HG03060 (cell line): Measurements from ENCODE around the gene POLR1B.
"Not testable (repeated sequence)": the region's sequence is repeated elsewhere in the genome, so short reads cannot be mapped to it uniquely, and the experiment has no call there.

Experiments used
- ATAC-seq: cut with Tn5 transposase; IDR thresholded peaks from one replicate; pipeline ENCODE4 v1.9.1; 2021; ENCODE audit warnings: low read depth, moderate number of reproducible peaks; ENCODE audit not compliant: unreplicated experiment

POLR1B gene, protein sequence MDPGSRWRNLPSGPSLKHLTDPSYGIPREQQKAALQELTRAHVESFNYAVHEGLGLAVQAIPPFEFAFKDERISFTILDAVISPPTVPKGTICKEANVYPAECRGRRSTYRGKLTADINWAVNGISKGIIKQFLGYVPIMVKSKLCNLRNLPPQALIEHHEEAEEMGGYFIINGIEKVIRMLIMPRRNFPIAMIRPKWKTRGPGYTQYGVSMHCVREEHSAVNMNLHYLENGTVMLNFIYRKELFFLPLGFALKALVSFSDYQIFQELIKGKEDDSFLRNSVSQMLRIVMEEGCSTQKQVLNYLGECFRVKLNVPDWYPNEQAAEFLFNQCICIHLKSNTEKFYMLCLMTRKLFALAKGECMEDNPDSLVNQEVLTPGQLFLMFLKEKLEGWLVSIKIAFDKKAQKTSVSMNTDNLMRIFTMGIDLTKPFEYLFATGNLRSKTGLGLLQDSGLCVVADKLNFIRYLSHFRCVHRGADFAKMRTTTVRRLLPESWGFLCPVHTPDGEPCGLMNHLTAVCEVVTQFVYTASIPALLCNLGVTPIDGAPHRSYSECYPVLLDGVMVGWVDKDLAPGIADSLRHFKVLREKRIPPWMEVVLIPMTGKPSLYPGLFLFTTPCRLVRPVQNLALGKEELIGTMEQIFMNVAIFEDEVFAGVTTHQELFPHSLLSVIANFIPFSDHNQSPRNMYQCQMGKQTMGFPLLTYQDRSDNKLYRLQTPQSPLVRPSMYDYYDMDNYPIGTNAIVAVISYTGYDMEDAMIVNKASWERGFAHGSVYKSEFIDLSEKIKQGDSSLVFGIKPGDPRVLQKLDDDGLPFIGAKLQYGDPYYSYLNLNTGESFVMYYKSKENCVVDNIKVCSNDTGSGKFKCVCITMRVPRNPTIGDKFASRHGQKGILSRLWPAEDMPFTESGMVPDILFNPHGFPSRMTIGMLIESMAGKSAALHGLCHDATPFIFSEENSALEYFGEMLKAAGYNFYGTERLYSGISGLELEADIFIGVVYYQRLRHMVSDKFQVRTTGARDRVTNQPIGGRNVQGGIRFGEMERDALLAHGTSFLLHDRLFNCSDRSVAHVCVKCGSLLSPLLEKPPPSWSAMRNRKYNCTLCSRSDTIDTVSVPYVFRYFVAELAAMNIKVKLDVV

DNA sequence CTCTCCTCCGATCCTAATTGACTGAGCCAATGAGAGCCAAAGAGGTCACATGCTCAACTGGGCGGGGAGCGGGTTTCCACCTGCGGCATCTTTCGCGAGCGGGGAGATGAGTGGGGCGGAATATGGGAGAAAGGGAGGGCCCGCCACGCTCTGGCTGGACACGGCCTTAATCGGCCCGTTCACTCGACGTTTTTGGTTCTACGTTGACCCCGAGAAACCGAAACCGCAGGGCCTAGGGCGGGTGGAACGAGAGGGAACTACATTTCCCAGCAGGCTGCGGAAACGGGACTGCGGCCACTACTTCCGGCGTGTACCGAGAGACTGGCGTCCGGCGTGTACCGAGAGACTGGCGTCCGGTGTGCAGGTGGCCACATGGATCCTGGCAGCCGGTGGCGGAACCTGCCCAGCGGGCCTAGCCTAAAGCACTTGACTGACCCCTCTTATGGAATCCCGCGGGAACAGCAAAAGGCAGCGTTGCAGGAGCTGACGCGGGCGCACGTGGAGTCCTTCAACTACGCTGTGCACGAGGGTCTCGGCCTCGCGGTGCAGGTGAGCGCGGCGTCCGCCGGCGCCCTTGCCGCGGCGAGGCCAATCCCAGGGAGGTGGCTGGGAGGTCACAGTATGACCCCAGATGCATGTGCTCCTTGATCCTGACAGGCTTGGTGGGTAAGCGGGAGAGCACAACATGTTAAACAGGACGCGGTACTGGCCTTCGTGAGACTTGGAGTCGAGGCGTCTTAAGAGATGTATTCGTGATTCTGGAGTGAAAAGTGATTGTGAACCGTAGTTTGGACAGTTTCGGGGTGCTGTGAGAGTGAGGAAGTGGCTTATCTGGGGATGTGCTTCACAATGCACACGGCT lies at the start of gene POLR1B:
Gene POLR1B (plus strand): TSS at position 343 of the 861 bp plus-strand sequence. CDS start 30 bp downstream, at position 373.
- ATAC-seq, result peak; percentile 44

- ATAC-seq, result no peak
These were observed 49.2 kb upstream of the POLR1B start for GRCh38 chr2:112493048-112493447.

- no peak for ATAC-seq
These were observed 48.2 kb upstream of the POLR1B start for GRCh38 chr2:112493858-112494648.

GRCh38 chr2:112494828-112495227 lies 47.4 kb upstream of the POLR1B start:
- ATAC-seq, result no peak

DNA sequence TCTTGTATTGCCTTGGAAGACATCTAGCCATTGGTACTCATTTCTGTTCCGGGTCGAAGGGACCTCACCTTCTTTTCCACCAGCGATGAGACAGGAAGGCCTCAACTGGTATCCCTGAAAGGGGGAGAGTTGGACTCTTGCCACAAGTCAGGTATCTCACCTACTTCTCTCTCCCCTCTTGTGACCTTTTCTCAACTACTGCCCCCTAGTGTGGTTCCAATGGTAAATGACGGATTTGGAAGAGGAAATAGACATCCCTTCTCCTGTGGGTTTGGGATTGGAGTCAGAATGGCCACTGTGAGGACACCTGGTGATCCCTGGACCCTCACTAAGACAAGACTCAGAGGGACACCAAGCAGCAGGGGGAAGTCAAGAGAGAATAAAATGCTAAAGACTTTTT lies 46.4 kb upstream of the POLR1B start:
- ATAC-seq, result not testable (repeated sequence)

- ATAC-seq, result not testable (repeated sequence)
These were observed 41.3 kb upstream of the POLR1B start for GRCh38 chr2:112500850-112501484.

DNA sequence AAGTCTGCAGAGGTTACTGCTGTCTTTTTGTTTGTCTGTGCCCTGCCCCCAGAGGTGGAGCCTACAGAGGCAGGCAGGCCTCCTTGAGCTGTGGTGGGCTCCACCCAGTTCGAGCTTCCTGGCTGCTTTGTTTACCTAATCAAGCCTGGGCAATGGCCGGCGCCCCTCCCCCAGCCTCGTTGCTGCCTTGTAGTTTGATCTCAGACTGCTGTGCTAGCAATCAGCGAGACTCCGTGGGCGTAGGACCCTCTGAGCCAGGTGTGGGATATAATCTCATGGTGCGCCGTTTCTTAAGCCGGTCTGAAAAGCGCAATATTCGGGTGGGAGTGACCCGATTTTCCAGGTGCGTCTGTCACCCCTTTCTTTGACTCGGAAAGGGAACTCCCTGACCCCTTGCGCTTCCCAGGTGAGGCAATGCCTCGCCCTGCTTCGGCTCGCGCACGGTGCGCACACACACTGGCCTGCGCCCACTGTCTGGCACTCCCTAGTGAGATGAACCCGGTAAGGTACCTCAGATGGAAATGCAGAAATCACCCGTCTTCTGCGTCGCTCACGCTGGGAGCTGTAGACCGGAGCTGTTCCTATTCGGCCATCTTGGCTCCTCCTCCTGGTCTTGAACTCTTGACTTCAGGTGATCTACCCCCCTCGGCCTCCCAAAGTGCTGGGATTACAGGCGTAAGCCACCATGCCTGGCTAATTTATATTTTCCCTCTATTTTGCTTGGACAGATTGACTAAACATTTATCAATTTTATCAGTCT lies 32.8 kb upstream of the POLR1B start:
- not testable (repeated sequence) for ATAC-seq

DNA sequence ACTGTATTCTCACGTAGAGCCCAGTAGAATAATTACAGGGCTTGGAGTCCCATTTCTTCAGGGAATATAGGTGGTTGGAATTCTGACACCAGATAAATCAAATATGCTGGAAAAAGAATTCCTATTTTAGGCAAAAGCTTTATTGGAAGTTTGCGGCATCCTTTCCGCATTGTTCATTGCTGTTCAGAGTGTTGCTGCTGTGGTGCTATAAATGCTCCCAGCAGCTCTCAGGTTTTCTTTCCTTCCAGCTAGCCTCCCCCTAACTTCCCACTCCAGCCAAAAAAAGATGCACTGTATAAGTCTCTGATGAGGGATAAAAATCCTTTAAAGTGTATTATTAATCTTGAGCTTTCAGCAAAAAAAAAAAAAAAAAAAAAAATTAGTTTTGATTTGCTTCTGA lies 25.5 kb upstream of the POLR1B start:
- no peak for ATAC-seq

DNA sequence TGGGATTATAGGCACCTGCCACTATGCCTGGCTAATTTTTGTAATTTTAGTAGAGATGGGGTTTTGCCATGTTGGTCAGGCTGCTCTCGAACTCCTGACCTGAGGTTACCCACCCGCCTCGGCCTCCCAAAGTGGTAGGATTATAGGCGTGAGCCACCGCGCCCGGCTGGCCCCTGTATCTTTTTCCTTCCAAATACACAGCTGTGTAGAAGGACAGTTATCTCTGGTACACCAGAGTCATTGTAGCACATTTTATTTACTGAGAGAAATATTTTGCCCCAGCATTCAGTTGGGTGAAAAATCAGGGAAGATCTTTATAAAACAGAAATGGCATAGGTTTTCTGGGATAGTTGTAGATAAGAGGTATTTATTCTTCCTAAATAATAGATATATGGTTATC lies 23.5 kb upstream of the POLR1B start:
- no peak for ATAC-seq

DNA sequence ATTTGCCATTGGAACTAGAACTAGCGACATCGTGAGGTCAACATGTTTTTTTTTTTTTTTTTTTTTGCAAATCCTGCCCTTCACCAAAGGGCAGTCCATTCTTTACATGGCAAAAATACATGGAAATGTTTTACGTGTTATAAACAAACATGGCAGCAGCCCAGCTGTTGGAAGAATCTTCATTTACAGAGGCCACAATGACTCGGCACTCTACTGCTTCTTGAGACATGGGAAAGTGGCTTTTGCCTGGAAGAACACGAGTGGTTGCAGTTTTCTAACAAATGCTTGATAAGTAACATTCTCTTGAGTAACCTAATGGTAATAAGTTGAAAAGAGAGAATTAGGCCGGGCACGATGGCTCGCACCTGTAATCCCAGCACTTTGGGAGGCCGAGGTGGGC lies 22.8 kb upstream of the POLR1B start:
- no peak for ATAC-seq

DNA sequence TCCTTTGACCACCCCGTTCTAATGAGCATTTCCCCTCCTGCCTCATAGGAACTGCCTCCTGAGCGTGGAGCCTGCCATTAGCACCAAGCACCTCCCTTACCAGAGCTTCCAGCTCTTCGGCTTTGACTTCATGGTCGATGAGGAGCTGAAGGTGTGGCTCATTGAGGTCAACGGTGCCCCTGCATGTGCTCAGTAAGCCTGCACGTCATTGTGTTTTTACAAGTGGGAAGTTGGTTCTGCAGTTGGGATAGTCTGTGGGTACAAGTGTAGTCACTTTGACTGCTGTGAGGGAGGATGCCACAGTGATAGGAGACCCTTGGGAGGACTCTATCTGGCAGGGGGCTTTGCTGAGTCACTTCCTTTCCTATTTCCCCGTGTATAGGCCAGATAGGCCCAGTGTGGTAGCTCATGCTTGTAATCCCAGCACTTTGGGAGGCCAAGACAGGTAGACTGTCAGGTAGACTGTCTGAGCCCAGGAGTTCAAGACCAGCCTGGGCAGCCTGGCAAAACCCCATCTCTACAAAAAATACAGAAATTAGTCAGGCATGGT lies 22.0 kb upstream of the POLR1B start:
- no peak for ATAC-seq

- no peak for ATAC-seq
These were observed 18.9 kb upstream of the POLR1B start for GRCh38 chr2:112523291-112523777.

DNA sequence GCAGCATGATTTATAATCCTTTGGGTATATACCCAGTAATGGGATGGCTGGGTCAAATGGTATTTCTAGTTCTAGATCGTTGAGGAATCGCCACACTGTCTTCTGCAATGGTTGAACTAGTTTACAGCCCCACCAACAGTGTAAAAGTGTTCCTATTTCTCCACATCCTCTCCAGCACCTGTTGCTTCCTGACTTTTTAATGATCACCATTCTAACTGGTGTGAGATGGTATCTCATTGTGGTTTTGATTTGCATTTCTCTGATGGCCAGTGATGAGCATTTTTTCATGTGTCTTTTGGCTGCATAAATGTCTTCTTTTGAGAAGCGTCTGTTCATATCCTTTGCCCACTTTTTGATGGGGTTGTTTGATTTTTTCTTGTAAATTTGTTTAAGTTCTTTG lies 18.0 kb upstream of the POLR1B start:
- ATAC-seq, result not testable (repeated sequence)

DNA sequence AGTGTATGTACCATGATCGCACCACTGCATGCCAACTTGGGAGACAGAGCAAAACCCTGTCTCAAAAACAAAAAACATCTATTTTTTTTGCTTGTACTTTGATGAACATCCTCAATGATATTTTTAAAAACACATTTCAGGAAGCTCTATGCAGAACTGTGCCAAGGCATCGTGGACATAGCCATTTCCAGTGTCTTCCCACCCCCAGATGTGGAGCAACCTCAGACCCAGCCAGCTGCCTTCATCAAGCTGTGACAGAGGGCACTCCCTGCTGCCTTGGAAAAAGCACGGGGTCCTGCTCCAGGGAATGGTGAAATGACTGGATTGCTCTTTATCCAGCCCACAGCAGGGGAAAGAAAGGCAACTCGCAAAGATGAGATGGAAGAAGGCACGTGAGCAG lies 13.7 kb upstream of the POLR1B start:
- no peak for ATAC-seq

GRCh38 chr2:112529757-112530156 lies 12.5 kb upstream of the POLR1B start:
- ATAC-seq, result no peak

GRCh38 chr2:112530728-112531127 lies 11.5 kb upstream of the POLR1B start:
- no peak for ATAC-seq

GRCh38 chr2:112534826-112535225 lies 7.4 kb upstream of the POLR1B start:
- ATAC-seq, result no peak

DNA sequence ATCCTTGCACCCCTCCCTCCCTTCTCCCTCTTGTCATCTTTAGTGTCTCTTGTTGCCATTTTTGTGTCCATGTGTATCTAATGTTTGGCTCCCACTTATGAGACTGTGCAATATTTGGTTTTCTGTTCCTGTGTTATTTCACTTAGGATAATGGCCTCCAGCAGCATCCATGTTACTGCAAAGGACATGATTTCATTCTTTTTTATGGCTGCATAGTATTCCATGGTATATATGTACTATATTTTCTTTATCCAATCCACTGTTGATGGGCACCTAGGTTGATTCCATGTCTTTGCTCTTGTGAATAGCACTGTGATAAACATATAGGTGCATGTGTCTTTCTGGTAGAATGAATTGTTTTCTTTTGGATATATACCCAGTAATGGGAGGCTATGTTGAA lies 5.6 kb upstream of the POLR1B start:
- ATAC-seq, result not testable (repeated sequence)
